Measurements from ENCODE around the gene PVR. TPM values are rescaled to one million over a fixed set of nuclear protein-coding genes. Genes with fewer than 3 reads are reported as not detected.

PVR gene
- total RNA-seq, 2 donors from 2014 or later = 13.9 to 17.5 TPM

GRCh38 chr19:44641501-44642265 lies 2.0 kb upstream of the PVR start:
- Mint-ChIP-seq H3K27me3 (ENCODE audit: low read depth) (peaks cover 9% of the 10 kb centered on the region), H3K4me1 (ENCODE audit: low read depth) (peaks cover 8% of the 10 kb centered on the region), H3K36me3 (ENCODE audit: insufficient read depth in 2 of 2) (peaks cover 0 to 2% of the 10 kb centered on the region in 2 donors), H3K9me3 (no peaks in the 10 kb centered on the region), H3K4me3 (no peak overlapping the region), H3K27ac (no peak overlapping the region)
- ATAC-seq (replicated peaks in 1 of 2) = no peak
- no peak for DNase-seq

DNA sequence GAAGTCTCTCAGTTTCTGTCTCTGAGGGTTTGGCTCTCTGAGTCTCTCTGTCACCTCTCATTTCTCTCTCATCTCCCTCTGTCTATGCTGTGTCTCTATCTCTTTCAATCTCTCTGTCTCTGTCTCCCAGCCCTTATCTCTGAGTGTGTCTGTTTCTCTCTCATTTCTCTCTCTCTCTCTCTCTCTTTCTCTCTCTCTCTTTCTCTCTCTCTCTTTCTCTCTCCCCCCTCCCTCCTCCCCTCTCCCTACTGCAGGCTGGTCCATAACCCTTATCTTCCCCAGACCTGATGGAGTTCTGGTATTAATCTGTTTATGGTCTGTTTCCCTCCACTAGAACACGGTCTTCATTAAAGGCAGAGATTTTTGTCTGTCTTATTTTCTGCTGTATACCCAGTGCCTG lies 1.3 kb upstream of the PVR start:
- Mint-ChIP-seq H3K36me3 (ENCODE audit: insufficient read depth in 2 of 2) (peaks cover 0 to 2% of the 10 kb centered on the region in 2 donors), H3K9me3 (no peaks in the 10 kb centered on the region), H3K27ac (no peak overlapping the region), H3K4me1 (ENCODE audit: low read depth) (peaks cover 8% of the 10 kb centered on the region), H3K27me3 (ENCODE audit: low read depth) (peaks cover 9% of the 10 kb centered on the region), H3K4me3 (no peak overlapping the region)
- ATAC-seq (replicated peaks in 1 of 2) = no peak
- DNase-seq = no peak

DNA sequence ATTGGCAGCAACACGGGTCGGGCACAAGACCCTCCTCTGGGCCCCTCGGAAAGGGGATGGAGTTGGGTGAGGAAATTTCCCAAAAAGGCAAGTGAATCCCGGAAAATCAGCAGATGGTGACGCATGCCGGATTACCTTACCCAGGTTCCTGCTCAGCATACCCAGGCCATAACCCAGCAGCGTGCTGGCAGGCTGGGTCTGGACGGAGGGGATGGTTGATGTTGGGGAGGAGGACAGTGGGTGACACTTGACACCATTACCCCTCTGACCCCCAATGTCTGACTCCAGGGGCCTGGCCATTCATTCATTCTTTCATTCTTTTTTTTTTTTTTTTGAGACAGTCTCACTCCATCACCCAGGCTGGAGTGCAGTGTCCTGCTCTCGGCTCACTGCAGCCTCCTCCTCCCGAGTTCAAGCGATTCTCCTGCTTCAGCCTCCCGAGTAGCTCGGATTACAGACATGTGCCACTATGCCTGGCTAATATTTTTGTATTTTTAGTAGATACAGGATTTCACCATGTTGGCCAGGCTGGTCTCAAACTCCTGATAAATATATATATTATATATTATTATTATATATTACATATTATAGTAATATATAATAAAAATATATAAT lies 799 bp downstream of the PVR start:
- Mint-ChIP-seq H3K27ac (no peak overlapping the region), H3K36me3 (ENCODE audit: insufficient read depth in 2 of 2) (peaks cover 0 to 2% of the 10 kb centered on the region in 2 donors), H3K4me3 (peak overlapping the region; percentile 86 to 87), H3K4me1 (ENCODE audit: low read depth) (peaks cover 8% of the 10 kb centered on the region), H3K9me3 (no peaks in the 10 kb centered on the region), H3K27me3 (ENCODE audit: low read depth) (peaks cover 9% of the 10 kb centered on the region)
- peak; percentile 7 to 14 for DNase-seq
- ATAC-seq (replicated peaks in 1 of 2) = peak; percentile 58 to 68

DNA sequence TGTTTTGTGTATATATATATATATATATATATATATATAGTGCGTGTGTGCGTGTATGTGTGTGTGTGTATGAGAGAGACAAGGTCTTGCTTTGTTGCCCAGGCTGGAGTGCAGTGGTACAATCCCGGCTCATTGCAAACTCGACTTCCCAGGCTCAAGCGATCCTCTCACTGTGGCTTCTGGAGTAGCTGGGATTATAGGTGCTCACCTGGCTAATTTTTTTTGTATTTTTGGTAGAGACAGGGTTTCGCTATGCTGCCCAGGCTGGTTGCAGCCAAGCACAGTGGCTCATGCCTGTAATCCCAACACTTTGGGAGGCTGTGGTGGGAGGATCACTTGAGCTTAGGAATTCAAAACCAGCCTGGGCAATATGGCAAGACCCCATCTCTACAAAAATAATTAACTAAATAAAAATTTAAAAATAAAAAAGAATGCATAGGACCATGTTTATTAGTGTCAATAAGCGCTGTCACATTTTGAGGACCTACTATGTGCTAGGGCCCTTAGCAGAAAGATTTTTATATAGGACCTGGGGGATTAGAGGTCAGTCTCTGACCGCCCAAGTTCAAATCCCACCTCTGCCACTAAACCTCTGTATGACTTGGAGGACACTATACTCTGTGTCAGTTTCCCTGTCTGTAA lies 1.8 kb downstream of the PVR start:
- H3K27ac Mint-ChIP-seq = no peak overlapping the region

GRCh38 chr19:44646049-44646416 lies 2.3 kb downstream of the PVR start:
- H3K27ac Mint-ChIP-seq = no peak overlapping the region
- no peak overlapping the region for H3K4me3 Mint-ChIP-seq
- peaks cover under 1 to 6% of the 10 kb centered on the region in 2 donors for H3K36me3 Mint-ChIP-seq (ENCODE audit: insufficient read depth in 2 of 2)
- H3K27me3 Mint-ChIP-seq (ENCODE audit: low read depth) = peaks cover 7% of the 10 kb centered on the region
- DNase-seq (no peak), ATAC-seq (replicated peaks in 1 of 2) (no peak)
- no peaks in the 10 kb centered on the region for H3K9me3 Mint-ChIP-seq
- H3K4me1 Mint-ChIP-seq (ENCODE audit: low read depth) = peaks cover 8% of the 10 kb centered on the region

More for the DNA sequence above, 1.8 kb downstream of the PVR start:
- Mint-ChIP-seq H3K4me3 (peak overlapping the region; percentile 29 to 35), H3K27me3 (ENCODE audit: low read depth) (peaks cover 9% of the 10 kb centered on the region), H3K36me3 (ENCODE audit: insufficient read depth in 2 of 2) (peaks cover 0 to 6% of the 10 kb centered on the region in 2 donors), H3K4me1 (ENCODE audit: low read depth) (peaks cover 8% of the 10 kb centered on the region), H3K9me3 (no peaks in the 10 kb centered on the region)
- DNase-seq = no peak
- no peak for ATAC-seq (replicated peaks in 1 of 2)

DNA sequence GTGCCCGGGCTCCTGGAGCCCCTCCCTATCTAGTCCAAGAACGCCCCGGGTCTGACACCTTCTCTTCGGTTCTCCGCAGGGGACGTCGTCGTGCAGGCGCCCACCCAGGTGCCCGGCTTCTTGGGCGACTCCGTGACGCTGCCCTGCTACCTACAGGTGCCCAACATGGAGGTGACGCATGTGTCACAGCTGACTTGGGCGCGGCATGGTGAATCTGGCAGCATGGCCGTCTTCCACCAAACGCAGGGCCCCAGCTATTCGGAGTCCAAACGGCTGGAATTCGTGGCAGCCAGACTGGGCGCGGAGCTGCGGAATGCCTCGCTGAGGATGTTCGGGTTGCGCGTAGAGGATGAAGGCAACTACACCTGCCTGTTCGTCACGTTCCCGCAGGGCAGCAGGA lies 3.4 kb downstream of the PVR start:
- H3K36me3 Mint-ChIP-seq (ENCODE audit: insufficient read depth in 2 of 2) = peaks cover 1 to 11% of the 10 kb centered on the region in 2 donors
- ATAC-seq (replicated peaks in 1 of 2) (no peak), DNase-seq (no peak)
- no peaks in the 10 kb centered on the region for H3K27me3 Mint-ChIP-seq (ENCODE audit: low read depth)
- H3K27ac Mint-ChIP-seq = no peak overlapping the region
- H3K4me1 Mint-ChIP-seq (ENCODE audit: low read depth) = peaks cover 8% of the 10 kb centered on the region
- no peaks in the 10 kb centered on the region for H3K9me3 Mint-ChIP-seq
- no peak overlapping the region for H3K4me3 Mint-ChIP-seq

DNA sequence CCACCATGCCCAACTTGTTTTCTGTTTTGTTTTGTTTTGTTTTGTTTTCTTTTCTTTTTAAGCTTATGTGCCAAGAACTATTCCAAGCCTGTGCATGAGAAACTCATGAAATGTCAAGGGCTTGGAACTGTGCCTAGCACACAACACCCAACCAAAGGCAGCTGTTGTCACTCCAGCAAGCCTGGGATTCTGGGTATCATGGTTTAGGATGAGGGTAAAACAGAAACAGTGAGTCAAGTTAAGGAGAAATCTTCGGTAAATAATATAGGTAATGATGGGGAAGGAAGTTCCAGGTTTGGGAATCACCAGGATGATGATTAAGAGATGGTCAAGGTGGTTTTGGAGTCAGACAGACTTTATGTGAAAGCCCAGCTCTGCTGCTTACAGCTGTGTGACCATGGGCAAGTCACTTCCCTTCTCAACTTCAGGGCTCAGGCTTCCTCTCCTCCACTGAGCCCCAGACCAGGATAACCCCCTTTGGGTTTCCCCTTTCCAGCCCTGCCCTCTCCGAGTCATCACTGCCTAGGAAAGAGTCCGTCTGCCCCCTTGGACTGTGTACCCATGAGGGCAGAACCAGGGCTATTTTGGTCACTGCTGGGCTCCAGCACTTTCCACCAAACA lies 5.0 kb downstream of the PVR start:
- Mint-ChIP-seq H3K36me3 (ENCODE audit: insufficient read depth in 2 of 2) (peaks cover 3 to 9% of the 10 kb centered on the region in 2 donors), H3K27ac (no peak overlapping the region), H3K9me3 (no peaks in the 10 kb centered on the region), H3K4me1 (ENCODE audit: low read depth) (no peaks in the 10 kb centered on the region), H3K27me3 (ENCODE audit: low read depth) (no peaks in the 10 kb centered on the region), H3K4me3 (no peak overlapping the region)
- ATAC-seq (replicated peaks in 1 of 2) = no peak
- DNase-seq = no peak

DNA sequence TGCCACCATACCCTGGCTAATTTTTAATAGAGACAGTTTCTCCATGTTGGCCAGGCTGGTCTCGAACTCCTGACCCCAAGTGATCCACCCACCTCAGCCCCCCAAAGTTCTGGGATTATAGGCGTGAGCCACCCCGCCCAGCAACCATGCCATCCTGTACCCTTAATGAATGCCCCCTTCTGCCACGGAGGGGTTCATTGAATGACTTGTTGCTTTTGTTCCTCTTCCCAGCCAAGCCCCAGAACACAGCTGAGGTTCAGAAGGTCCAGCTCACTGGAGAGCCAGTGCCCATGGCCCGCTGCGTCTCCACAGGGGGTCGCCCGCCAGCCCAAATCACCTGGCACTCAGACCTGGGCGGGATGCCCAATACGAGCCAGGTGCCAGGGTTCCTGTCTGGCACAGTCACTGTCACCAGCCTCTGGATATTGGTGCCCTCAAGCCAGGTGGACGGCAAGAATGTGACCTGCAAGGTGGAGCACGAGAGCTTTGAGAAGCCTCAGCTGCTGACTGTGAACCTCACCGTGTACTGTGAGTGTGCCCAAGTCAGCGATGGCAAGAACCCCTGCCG lies 6.0 kb downstream of the PVR start:
- no peaks in the 10 kb centered on the region for H3K9me3 Mint-ChIP-seq
- no peaks in the 10 kb centered on the region for H3K27me3 Mint-ChIP-seq (ENCODE audit: low read depth)
- DNase-seq (no peak), ATAC-seq (replicated peaks in 1 of 2) (no peak)
- no peak overlapping the region for H3K27ac Mint-ChIP-seq
- peaks cover 3 to 10% of the 10 kb centered on the region in 2 donors for H3K36me3 Mint-ChIP-seq (ENCODE audit: insufficient read depth in 2 of 2)
- H3K4me3 Mint-ChIP-seq = no peak overlapping the region
- H3K4me1 Mint-ChIP-seq (ENCODE audit: low read depth) = peaks cover 7% of the 10 kb centered on the region

GRCh38 chr19:44653343-44653742 lies 9.6 kb downstream of the PVR start:
- peaks cover 15% of the 10 kb centered on the region for H3K4me1 Mint-ChIP-seq (ENCODE audit: low read depth)
- H3K36me3 Mint-ChIP-seq (ENCODE audit: insufficient read depth in 2 of 2) = peaks cover 7 to 22% of the 10 kb centered on the region in 2 donors
- no peaks in the 10 kb centered on the region for H3K27me3 Mint-ChIP-seq (ENCODE audit: low read depth)
- H3K27ac Mint-ChIP-seq = no peak overlapping the region
- no peak overlapping the region for H3K4me3 Mint-ChIP-seq
- ATAC-seq (replicated peaks in 1 of 2) (no peak), DNase-seq (no peak)
- no peaks in the 10 kb centered on the region for H3K9me3 Mint-ChIP-seq

DNA sequence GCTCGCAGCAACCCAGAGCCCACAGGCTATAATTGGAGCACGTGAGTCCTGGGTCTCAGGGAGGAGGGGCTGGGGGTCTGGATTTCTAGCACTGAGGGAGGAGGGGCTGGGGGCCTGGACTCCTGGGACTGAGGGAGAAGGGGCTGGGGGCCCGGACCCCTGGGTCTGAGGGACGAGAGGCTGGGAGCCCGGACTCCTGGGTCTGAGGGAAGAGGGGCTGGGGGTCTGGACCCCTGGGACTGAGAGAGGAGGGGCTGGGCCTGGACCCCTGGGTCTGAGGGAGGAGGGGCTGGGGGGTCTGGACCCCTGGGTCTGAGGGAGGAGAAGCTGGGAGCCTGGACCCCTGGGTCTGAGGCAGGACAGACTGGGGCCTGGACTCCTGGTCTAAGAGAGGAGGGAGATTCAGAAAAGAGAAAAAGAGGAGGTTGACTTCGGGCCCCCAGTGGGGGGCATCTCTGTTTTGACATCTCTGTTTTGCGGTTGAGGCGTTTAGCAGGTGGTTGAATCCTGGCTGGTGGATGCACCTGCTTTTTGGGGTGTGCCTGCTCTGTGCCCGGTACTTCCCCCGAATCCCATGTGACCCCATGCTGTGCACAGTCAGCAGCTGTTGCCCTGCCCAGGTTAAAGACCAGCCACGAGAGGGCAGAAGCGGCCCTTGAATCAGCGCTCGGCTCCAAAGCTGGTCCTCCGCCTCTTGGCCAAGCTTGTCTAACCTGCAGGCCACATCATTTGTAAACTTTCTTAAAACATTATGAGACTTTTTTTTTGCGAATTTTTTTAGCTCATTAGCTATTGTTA lies 10.5 kb downstream of the PVR start:
- Mint-ChIP-seq H3K27me3 (ENCODE audit: low read depth) (no peaks in the 10 kb centered on the region), H3K4me1 (ENCODE audit: low read depth) (peaks cover 15% of the 10 kb centered on the region), H3K4me3 (no peak overlapping the region), H3K27ac (no peak overlapping the region), H3K36me3 (ENCODE audit: insufficient read depth in 2 of 2) (peaks cover 7 to 25% of the 10 kb centered on the region in 2 donors), H3K9me3 (no peaks in the 10 kb centered on the region)
- DNase-seq (peak; percentile 79 to 80), ATAC-seq (replicated peaks in 1 of 2) (peak; percentile 90 to 93)

DNA sequence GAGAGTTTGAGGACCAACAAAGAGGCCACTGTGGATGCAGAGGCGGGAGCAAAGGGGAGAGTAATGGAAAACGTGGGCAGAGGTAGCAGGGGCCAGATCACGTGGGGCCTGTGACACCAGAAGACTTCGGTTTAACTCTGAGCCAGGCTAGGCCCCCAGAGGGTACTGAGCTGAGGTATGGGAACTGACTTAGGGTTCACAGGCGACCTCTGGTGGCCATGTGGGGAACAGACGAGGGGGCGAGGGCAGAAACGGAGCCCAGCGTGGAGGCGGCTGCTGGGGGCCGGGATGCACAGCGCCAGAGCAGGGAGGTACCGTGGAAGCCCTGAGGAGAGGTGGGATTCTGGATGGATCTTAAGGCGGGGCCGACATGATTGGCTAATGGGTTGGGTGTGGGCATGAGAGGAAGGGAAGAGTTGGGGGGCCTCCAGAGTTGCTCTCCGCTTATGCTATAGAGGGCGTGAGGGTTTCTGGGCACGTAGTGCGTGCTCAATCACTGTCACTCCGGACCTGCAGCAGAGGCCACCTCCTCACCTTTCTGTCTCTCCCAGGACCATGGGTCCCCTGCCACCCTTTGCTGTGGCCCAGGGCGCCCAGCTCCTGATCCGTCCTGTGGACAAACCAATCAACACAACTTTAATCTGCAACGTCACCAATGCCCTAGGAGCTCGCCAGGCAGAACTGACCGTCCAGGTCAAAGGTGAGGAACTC lies 13.7 kb downstream of the PVR start:
- ATAC-seq (replicated peaks in 1 of 2) = peak; percentile 72 to 77
- Mint-ChIP-seq H3K4me3 (no peak overlapping the region), H3K4me1 (ENCODE audit: low read depth) (peaks cover 15% of the 10 kb centered on the region), H3K9me3 (no peaks in the 10 kb centered on the region), H3K36me3 (ENCODE audit: insufficient read depth in 2 of 2) (peaks cover 6 to 16% of the 10 kb centered on the region in 2 donors), H3K27me3 (ENCODE audit: low read depth) (no peaks in the 10 kb centered on the region), H3K27ac (no peak overlapping the region)
- DNase-seq = peak; percentile 77 to 81
